ES-I3 (cell line): ENCODE results near the gene UCHL3.

Source experiments
- H3K36me3 ChIP-seq: 2 replicates; pipeline ENCODE4 v1.6.1; 2013; ENCODE audit warnings: mild to moderate bottlenecking, low read length, control low read depth, moderate library complexity; ENCODE audit not compliant: insufficient read depth
- H3K4me1 ChIP-seq: 2 replicates; pipeline ENCODE4 v1.6.1; 2013; ENCODE audit warnings: mild to moderate bottlenecking, control low read depth, low read length; ENCODE audit not compliant: insufficient read depth
- H3K9ac ChIP-seq: 2 replicates; pipeline ENCODE4 v1.6.1; 2013; ENCODE audit warnings: low read depth, mild to moderate bottlenecking, low read length, moderate library complexity
- H3K9me3 ChIP-seq: 2 replicates; pipeline ENCODE4 v1.6.1; 2013; ENCODE audit warnings: mild to moderate bottlenecking, low read length, moderate library complexity; ENCODE audit not compliant: control insufficient read depth, insufficient read depth

Gene UCHL3

GRCh38 chr13:75549262-75550158, at the start of gene UCHL3:
Gene UCHL3, plus strand, starts transcription at chr13:75549791. Its CDS starts 30 bp downstream, at chr13:75549821.
- Histone ChIP-seq H3K4me1 (no peaks in the 10 kb centered on the region), H3K9ac (peak within 1 kb of the TSS; percentile 87), H3K9me3 (no peaks in the 10 kb centered on the region), H3K36me3 (peaks cover 3% of the 10 kb centered on the region; the same call in 1 of the 2 replicates)

- H3K9me3 ChIP-seq = no peaks in the 10 kb centered on the region
- no peaks in the 10 kb centered on the region for H3K36me3 ChIP-seq
- H3K4me1 ChIP-seq = no peaks in the 10 kb centered on the region
- H3K9ac ChIP-seq = no peak overlapping the region
These were observed 44.3 kb upstream of the UCHL3 start for GRCh38 chr13:75505327-75505726.

- no peaks in the 10 kb centered on the region for H3K4me1 ChIP-seq
These were observed 43.6 kb upstream of the UCHL3 start for GRCh38 chr13:75506018-75506417.

GRCh38 chr13:75507027-75508001, 42.3 kb upstream of the UCHL3 start:
- Histone ChIP-seq H3K9me3 (no peaks in the 10 kb centered on the region), H3K36me3 (no peaks in the 10 kb centered on the region), H3K9ac (no peak overlapping the region), H3K4me1 (no peaks in the 10 kb centered on the region)

More at GRCh38 chr13:75506018-75506417, 43.6 kb upstream of the UCHL3 start:
- H3K36me3 ChIP-seq = no peaks in the 10 kb centered on the region
- no peaks in the 10 kb centered on the region for H3K9me3 ChIP-seq
- H3K9ac ChIP-seq = no peak overlapping the region

- Histone ChIP-seq H3K9me3 (no peaks in the 10 kb centered on the region), H3K9ac (no peak overlapping the region), H3K4me1 (no peaks in the 10 kb centered on the region), H3K36me3 (no peaks in the 10 kb centered on the region)
These were observed 41.5 kb upstream of the UCHL3 start for GRCh38 chr13:75508002-75508548.

GRCh38 chr13:75511051-75511625, 38.5 kb upstream of the UCHL3 start:
- Histone ChIP-seq H3K4me1 (no peaks in the 10 kb centered on the region), H3K36me3 (no peaks in the 10 kb centered on the region), H3K9ac (no peak overlapping the region), H3K9me3 (no peaks in the 10 kb centered on the region; the same call in 1 of the 2 replicates)

- Histone ChIP-seq H3K9me3 (peaks cover under 1% of the 10 kb centered on the region; the same call in 1 of the 2 replicates), H3K9ac (no peak overlapping the region), H3K4me1 (no peaks in the 10 kb centered on the region), H3K36me3 (no peaks in the 10 kb centered on the region)
These were observed 37.3 kb upstream of the UCHL3 start for GRCh38 chr13:75512253-75512652.

- H3K9ac ChIP-seq = no peak overlapping the region
- H3K9me3 ChIP-seq = peaks cover 4% of the 10 kb centered on the region; the same call in 1 of the 2 replicates
- H3K36me3 ChIP-seq = no peaks in the 10 kb centered on the region
- no peaks in the 10 kb centered on the region for H3K4me1 ChIP-seq
These were observed 36.3 kb upstream of the UCHL3 start for GRCh38 chr13:75513271-75513670.

GRCh38 chr13:75514080-75514995, 35.3 kb upstream of the UCHL3 start:
- Histone ChIP-seq H3K9me3 (peaks cover 4% of the 10 kb centered on the region; the same call in 1 of the 2 replicates), H3K36me3 (no peaks in the 10 kb centered on the region), H3K9ac (no peak overlapping the region), H3K4me1 (no peaks in the 10 kb centered on the region)

GRCh38 chr13:75518439-75519088, 31.0 kb upstream of the UCHL3 start:
- no peaks in the 10 kb centered on the region for H3K36me3 ChIP-seq
- no peaks in the 10 kb centered on the region for H3K4me1 ChIP-seq
- H3K9ac ChIP-seq = no peak overlapping the region
- peaks cover 12% of the 10 kb centered on the region; the same call in 1 of the 2 replicates for H3K9me3 ChIP-seq

GRCh38 chr13:75521956-75522355, 27.6 kb upstream of the UCHL3 start:
- H3K4me1 ChIP-seq = no peaks in the 10 kb centered on the region
- H3K9ac ChIP-seq = no peak overlapping the region
- no peaks in the 10 kb centered on the region for H3K36me3 ChIP-seq
- H3K9me3 ChIP-seq = 0 out of 2 replicates have a peak, but pooled peaks cover 12% of the 10 kb centered on the region

GRCh38 chr13:75530549-75530961, 19.0 kb upstream of the UCHL3 start:
- H3K9ac ChIP-seq = no peak overlapping the region
- 0 out of 2 replicates have a peak, but pooled peaks cover 3% of the 10 kb centered on the region for H3K36me3 ChIP-seq
- H3K4me1 ChIP-seq = no peaks in the 10 kb centered on the region
- no peaks in the 10 kb centered on the region for H3K9me3 ChIP-seq
